HEK293 (cell line): Measurements from ENCODE around the gene MKNK2.

ENCODE experiments used
- GLIS1 ChIP-seq: fragments of 450-650 bp; formaldehyde crosslinking; IDR thresholded peaks from 2 replicates; pipeline ENCODE4 v1.5.1; 2016; ENCODE audit warnings: missing biosample characterization, missing genetic modification characterization
- KLF9 ChIP-seq: fragments of 450-650 bp; formaldehyde crosslinking; IDR thresholded peaks from 2 replicates; pipeline ENCODE4 v1.5.1; 2016; ENCODE audit warnings: missing biosample characterization, missing genetic modification characterization, low read depth
- MEIS1 ChIP-seq: sonication (generic); formaldehyde crosslinking; IDR thresholded peaks from 2 replicates; pipeline ENCODE4 v1.8.1; 2022; ENCODE audit warnings: missing genetic modification reagents, mild to moderate bottlenecking, borderline replicate concordance
- SALL2 ChIP-seq: fragments of 450-650 bp; formaldehyde crosslinking; IDR thresholded peaks from 2 replicates; pipeline ENCODE4 v1.5.0; 2017; ENCODE audit warnings: missing biosample characterization, mild to moderate bottlenecking, missing genetic modification characterization, borderline replicate concordance
- SETDB1 ChIP-seq: IDR thresholded peaks from one replicate; pipeline ENCODE4 v1.6.1; 2017; ENCODE audit warnings: mild to moderate bottlenecking, low read length, moderate library complexity, mixed read lengths; ENCODE audit not compliant: insufficient read length
- SP2 ChIP-seq: fragments of 450-650 bp; formaldehyde crosslinking; IDR thresholded peaks from 2 replicates; pipeline ENCODE4 v1.5.1; 2016; ENCODE audit warnings: missing biosample characterization, missing genetic modification characterization
- SP7 ChIP-seq: fragments of 450-650 bp; formaldehyde crosslinking; IDR thresholded peaks from 2 replicates; pipeline ENCODE4 v1.5.1; 2016; ENCODE audit warnings: missing biosample characterization, missing genetic modification characterization
- ZBTB21 ChIP-seq: fragments of 450-650 bp; formaldehyde crosslinking; IDR thresholded peaks from 2 replicates; pipeline ENCODE4 v1.5.1; 2017; ENCODE audit warnings: missing biosample characterization, missing genetic modification characterization
- ZFP41 ChIP-seq: fragments of 450-650 bp; formaldehyde crosslinking; IDR thresholded peaks from 2 replicates; pipeline ENCODE4 v1.5.1; 2016; ENCODE audit warnings: missing biosample characterization, missing genetic modification characterization, borderline replicate concordance
- ZNF140 ChIP-seq: fragments of 450-650 bp; formaldehyde crosslinking; IDR thresholded peaks from 2 replicates; pipeline ENCODE4 v1.5.1; 2016; ENCODE audit warnings: missing biosample characterization, missing genetic modification characterization
- ZNF2 ChIP-seq: fragments of 450-650 bp; formaldehyde crosslinking; IDR thresholded peaks from 2 replicates; pipeline ENCODE4 v1.5.1; 2016; ENCODE audit warnings: missing biosample characterization, missing genetic modification characterization
- ZNF24 ChIP-seq: fragments of 450-650 bp; formaldehyde crosslinking; IDR thresholded peaks from 2 replicates; pipeline ENCODE4 v1.5.1; 2016; ENCODE audit warnings: missing biosample characterization, missing genetic modification characterization
- ZNF311 ChIP-seq: fragments of 450-650 bp; formaldehyde crosslinking; IDR thresholded peaks from 2 replicates; pipeline ENCODE4 v1.5.1; 2017; ENCODE audit warnings: missing biosample characterization, missing genetic modification characterization, borderline replicate concordance
- ZNF391 ChIP-seq: fragments of 450-650 bp; formaldehyde crosslinking; IDR thresholded peaks from 2 replicates; pipeline ENCODE4 v1.5.1; 2016; ENCODE audit warnings: low read depth, missing biosample characterization, missing genetic modification characterization, borderline replicate concordance
- ZNF404 ChIP-seq: fragments of 450-650 bp; formaldehyde crosslinking; IDR thresholded peaks from 2 replicates; pipeline ENCODE4 v1.5.1; 2017; ENCODE audit warnings: missing biosample characterization, missing genetic modification characterization
- ZNF416 ChIP-seq: fragments of 450-650 bp; formaldehyde crosslinking; IDR thresholded peaks from 2 replicates; pipeline ENCODE4 v1.5.1; 2016; ENCODE audit warnings: missing biosample characterization, missing genetic modification characterization
- ZNF423 ChIP-seq: fragments of 450-650 bp; formaldehyde crosslinking; IDR thresholded peaks from 2 replicates; pipeline ENCODE4 v1.5.1; 2016; ENCODE audit warnings: missing biosample characterization, missing genetic modification characterization
- ZNF544 ChIP-seq: fragments of 450-650 bp; formaldehyde crosslinking; IDR thresholded peaks from 2 replicates; pipeline ENCODE4 v1.5.0; 2017; ENCODE audit warnings: missing biosample characterization, missing genetic modification characterization
- ZNF571 ChIP-seq: fragments of 450-650 bp; formaldehyde crosslinking; IDR thresholded peaks from 2 replicates; pipeline ENCODE4 v1.5.0; 2017; ENCODE audit warnings: missing biosample characterization, missing genetic modification characterization
- ZNF600 ChIP-seq: fragments of 450-650 bp; formaldehyde crosslinking; IDR thresholded peaks from 2 replicates; pipeline ENCODE4 v1.5.1; 2016; ENCODE audit warnings: missing biosample characterization, missing genetic modification characterization
- ZNF747 ChIP-seq: fragments of 450-650 bp; formaldehyde crosslinking; IDR thresholded peaks from 2 replicates; pipeline ENCODE4 v1.5.1; 2016; ENCODE audit warnings: missing biosample characterization, missing genetic modification characterization
- ZNF843 ChIP-seq: fragments of 450-650 bp; formaldehyde crosslinking; IDR thresholded peaks from 2 replicates; pipeline ENCODE4 v1.5.1; 2016; ENCODE audit warnings: missing biosample characterization, missing genetic modification characterization
- TF ChIP-seq, protein P1 (sequence below): fragments of 450-650 bp; formaldehyde crosslinking; IDR thresholded peaks from 2 replicates; pipeline ENCODE4 v1.5.1; 2016; ENCODE audit warnings: missing biosample characterization, missing genetic modification characterization
- TF ChIP-seq, protein P2 (sequence below): fragments of 450-650 bp; formaldehyde crosslinking; IDR thresholded peaks from 2 replicates; pipeline ENCODE4 v1.5.1; 2016; ENCODE audit warnings: missing biosample characterization, missing genetic modification characterization
- TF ChIP-seq, protein P3 (sequence below): fragments of 450-650 bp; formaldehyde crosslinking; IDR thresholded peaks from 2 replicates; pipeline ENCODE4 v1.5.1; 2016; ENCODE audit warnings: missing biosample characterization, missing genetic modification characterization, low read depth
- TF ChIP-seq, protein P4 (sequence below): fragments of 450-650 bp; IDR thresholded peaks from 2 replicates; pipeline ENCODE4 v1.5.1; 2018; ENCODE audit warnings: missing biosample characterization, mild to moderate bottlenecking, missing genetic modification characterization
- TF ChIP-seq, protein P5 (sequence below): fragments of 450-650 bp; formaldehyde crosslinking; IDR thresholded peaks from 2 replicates; pipeline ENCODE4 v1.5.1; 2016; ENCODE audit warnings: missing biosample characterization, missing genetic modification characterization
- TF ChIP-seq, protein P6 (sequence below): fragments of 450-650 bp; formaldehyde crosslinking; IDR thresholded peaks from 2 replicates; pipeline ENCODE4 v1.5.1; 2017; ENCODE audit warnings: missing biosample characterization, missing genetic modification characterization
- TF ChIP-seq, protein P7 (sequence below): fragments of 450-650 bp; formaldehyde crosslinking; IDR thresholded peaks from 2 replicates; pipeline ENCODE4 v1.5.1; 2016; ENCODE audit warnings: missing biosample characterization, missing genetic modification characterization

The MKNK2 gene

DNA sequence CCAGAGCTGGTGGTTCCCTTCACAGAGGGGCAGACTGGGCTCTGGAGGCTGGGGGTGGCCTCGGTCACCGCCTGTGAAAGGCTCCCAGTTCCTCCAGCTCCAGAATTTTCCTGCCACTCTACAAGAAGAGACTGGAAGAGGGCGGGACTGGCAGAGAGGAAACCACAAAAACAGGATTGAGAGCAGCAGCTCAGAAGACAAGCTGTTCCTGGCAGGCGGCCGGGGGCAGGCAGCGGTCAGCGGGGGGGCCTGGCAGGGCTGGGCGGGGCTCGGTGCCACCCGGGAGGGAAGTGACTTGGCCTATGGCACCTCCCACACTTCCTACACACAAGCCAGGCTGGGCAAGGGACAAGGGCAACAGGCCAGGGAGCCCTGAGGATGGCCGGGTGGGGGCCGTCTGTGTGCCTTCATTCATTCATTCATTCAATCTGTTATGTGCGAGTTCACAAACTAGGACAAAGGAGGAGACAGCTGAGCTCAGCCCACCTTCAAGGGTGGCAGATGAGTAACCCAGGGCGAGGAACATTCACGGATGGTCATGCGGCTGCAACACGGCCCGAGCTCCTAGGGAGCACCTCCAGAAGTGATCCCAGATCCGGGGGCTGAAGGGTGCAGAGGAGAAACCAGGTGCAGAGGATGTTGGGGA lies 18.6 kb downstream of the MKNK2 start (continued):
- TF ChIP-seq, protein P1, sequence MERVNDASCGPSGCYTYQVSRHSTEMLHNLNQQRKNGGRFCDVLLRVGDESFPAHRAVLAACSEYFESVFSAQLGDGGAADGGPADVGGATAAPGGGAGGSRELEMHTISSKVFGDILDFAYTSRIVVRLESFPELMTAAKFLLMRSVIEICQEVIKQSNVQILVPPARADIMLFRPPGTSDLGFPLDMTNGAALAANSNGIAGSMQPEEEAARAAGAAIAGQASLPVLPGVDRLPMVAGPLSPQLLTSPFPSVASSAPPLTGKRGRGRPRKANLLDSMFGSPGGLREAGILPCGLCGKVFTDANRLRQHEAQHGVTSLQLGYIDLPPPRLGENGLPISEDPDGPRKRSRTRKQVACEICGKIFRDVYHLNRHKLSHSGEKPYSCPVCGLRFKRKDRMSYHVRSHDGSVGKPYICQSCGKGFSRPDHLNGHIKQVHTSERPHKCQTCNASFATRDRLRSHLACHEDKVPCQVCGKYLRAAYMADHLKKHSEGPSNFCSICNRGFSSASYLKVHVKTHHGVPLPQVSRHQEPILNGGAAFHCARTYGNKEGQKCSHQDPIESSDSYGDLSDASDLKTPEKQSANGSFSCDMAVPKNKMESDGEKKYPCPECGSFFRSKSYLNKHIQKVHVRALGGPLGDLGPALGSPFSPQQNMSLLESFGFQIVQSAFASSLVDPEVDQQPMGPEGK: peak; percentile 84
- TF ChIP-seq, protein P2, sequence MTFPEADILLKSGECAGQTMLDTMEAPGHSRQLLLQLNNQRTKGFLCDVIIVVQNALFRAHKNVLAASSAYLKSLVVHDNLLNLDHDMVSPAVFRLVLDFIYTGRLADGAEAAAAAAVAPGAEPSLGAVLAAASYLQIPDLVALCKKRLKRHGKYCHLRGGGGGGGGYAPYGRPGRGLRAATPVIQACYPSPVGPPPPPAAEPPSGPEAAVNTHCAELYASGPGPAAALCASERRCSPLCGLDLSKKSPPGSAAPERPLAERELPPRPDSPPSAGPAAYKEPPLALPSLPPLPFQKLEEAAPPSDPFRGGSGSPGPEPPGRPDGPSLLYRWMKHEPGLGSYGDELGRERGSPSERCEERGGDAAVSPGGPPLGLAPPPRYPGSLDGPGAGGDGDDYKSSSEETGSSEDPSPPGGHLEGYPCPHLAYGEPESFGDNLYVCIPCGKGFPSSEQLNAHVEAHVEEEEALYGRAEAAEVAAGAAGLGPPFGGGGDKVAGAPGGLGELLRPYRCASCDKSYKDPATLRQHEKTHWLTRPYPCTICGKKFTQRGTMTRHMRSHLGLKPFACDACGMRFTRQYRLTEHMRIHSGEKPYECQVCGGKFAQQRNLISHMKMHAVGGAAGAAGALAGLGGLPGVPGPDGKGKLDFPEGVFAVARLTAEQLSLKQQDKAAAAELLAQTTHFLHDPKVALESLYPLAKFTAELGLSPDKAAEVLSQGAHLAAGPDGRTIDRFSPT: no peak
- TF ChIP-seq, protein P3, sequence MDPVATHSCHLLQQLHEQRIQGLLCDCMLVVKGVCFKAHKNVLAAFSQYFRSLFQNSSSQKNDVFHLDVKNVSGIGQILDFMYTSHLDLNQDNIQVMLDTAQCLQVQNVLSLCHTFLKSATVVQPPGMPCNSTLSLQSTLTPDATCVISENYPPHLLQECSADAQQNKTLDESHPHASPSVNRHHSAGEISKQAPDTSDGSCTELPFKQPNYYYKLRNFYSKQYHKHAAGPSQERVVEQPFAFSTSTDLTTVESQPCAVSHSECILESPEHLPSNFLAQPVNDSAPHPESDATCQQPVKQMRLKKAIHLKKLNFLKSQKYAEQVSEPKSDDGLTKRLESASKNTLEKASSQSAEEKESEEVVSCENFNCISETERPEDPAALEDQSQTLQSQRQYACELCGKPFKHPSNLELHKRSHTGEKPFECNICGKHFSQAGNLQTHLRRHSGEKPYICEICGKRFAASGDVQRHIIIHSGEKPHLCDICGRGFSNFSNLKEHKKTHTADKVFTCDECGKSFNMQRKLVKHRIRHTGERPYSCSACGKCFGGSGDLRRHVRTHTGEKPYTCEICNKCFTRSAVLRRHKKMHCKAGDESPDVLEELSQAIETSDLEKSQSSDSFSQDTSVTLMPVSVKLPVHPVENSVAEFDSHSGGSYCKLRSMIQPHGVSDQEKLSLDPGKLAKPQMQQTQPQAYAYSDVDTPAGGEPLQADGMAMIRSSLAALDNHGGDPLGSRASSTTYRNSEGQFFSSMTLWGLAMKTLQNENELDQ (tag by site-specific recombination): no peak
- TF ChIP-seq ZNF416 (no peak), ZFP41 (tag by site-specific recombination) (no peak), ZNF423 (tag by site-specific recombination) (no peak), SP7 (tag by site-specific recombination) (peak; percentile 75), ZNF24 (tag by site-specific recombination) (peak; percentile 98), ZNF391 (tag by site-specific recombination) (no peak), ZNF747 (tag by site-specific recombination) (no peak), ZNF311 (tag by site-specific recombination) (no peak), KLF9 (0 out of 2 replicates have a peak, but pooled peaks have one; percentile 31), ZNF544 (tag by site-specific recombination) (no peak), MEIS1 (CRISPR knock-in tag) (no peak), ZNF2 (tag by site-specific recombination) (no peak), ZNF843 (no peak), SP2 (peak; percentile 32), ZBTB21 (no peak), SETDB1 (no peak), ZNF140 (tag by site-specific recombination) (no peak), SALL2 (tag by site-specific recombination) (no peak), ZNF600 (tag by site-specific recombination) (0 out of 2 replicates have a peak, but pooled peaks have one; percentile 34), GLIS1 (peak; percentile 92), ZNF404 (no peak), ZNF571 (tag by site-specific recombination) (no peak)
- TF ChIP-seq, protein P4, sequence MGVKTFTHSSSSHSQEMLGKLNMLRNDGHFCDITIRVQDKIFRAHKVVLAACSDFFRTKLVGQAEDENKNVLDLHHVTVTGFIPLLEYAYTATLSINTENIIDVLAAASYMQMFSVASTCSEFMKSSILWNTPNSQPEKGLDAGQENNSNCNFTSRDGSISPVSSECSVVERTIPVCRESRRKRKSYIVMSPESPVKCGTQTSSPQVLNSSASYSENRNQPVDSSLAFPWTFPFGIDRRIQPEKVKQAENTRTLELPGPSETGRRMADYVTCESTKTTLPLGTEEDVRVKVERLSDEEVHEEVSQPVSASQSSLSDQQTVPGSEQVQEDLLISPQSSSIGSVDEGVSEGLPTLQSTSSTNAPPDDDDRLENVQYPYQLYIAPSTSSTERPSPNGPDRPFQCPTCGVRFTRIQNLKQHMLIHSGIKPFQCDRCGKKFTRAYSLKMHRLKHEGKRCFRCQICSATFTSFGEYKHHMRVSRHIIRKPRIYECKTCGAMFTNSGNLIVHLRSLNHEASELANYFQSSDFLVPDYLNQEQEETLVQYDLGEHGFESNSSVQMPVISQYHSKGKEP (tag by site-specific recombination): 0 out of 2 replicates have a peak, but pooled peaks have one; percentile 12
- TF ChIP-seq, protein P5, sequence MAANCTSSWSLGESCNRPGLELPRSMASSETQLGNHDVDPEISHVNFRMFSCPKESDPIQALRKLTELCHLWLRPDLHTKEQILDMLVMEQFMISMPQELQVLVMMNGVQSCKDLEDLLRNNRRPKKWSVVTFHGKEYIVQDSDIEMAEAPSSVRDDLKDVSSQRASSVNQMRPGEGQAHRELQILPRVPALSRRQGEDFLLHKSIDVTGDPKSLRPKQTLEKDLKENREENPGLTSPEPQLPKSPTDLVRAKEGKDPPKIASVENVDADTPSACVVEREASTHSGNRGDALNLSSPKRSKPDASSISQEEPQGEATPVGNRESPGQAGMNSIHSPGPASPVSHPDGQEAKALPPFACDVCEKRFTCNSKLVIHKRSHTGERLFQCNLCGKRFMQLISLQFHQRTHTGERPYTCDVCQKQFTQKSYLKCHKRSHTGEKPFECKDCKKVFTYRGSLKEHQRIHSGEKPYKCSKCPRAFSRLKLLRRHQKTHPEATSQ (tag by site-specific recombination): no peak
- TF ChIP-seq, protein P6, sequence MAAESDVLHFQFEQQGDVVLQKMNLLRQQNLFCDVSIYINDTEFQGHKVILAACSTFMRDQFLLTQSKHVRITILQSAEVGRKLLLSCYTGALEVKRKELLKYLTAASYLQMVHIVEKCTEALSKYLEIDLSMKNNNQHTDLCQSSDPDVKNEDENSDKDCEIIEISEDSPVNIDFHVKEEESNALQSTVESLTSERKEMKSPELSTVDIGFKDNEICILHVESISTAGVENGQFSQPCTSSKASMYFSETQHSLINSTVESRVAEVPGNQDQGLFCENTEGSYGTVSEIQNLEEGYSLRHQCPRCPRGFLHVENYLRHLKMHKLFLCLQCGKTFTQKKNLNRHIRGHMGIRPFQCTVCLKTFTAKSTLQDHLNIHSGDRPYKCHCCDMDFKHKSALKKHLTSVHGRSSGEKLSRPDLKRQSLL: peak; percentile 83
- TF ChIP-seq, protein P7, sequence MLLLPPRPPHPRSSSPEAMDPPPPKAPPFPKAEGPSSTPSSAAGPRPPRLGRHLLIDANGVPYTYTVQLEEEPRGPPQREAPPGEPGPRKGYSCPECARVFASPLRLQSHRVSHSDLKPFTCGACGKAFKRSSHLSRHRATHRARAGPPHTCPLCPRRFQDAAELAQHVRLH: no peak
